DOHH2 (cell line): ENCODE data around the gene ZNF609.

ENCODE experiments used
- H3F3A ChIP-seq: fragments of 200-600 bp; sonication (generic), shearing (Covaris generic); 2 replicates; pipeline ENCODE4 v1.6.0; 2016; ENCODE audit warnings: antibody characterized with exemption, mild to moderate bottlenecking; ENCODE audit not compliant: control insufficient read depth, insufficient read depth
- H3K27ac ChIP-seq: fragments of 200-600 bp; sonication (generic); 2 replicates; pipeline ENCODE4 v1.5.1; 2014; ENCODE audit warnings: low read depth, mild to moderate bottlenecking, low read length, moderate library complexity
- H3K27me3 ChIP-seq: fragments of 200-600 bp; sonication (generic); 2 replicates; pipeline ENCODE4 v1.6.1; 2014; ENCODE audit warnings: mild to moderate bottlenecking, low read length, mixed read lengths; ENCODE audit not compliant: control insufficient read depth
- H3K36me3 ChIP-seq: fragments of 200-600 bp; sonication (generic); 2 replicates; pipeline ENCODE4 v1.6.1; 2014; ENCODE audit warnings: mild to moderate bottlenecking, low read length, moderate library complexity, mixed read lengths; ENCODE audit not compliant: control insufficient read depth
- H3K4me1 ChIP-seq: fragments of 200-600 bp; sonication (generic); 2 replicates; pipeline ENCODE4 v1.6.1; 2014; ENCODE audit warnings: mild to moderate bottlenecking, low read length, mixed read lengths; ENCODE audit not compliant: control insufficient read depth
- H3K4me2 ChIP-seq: fragments of 200-600 bp; sonication (generic); 2 replicates; pipeline ENCODE4 v1.6.0; 2014; ENCODE audit warnings: mild to moderate bottlenecking, low read length, moderate library complexity
- H3K4me3 ChIP-seq: fragments of 200-600 bp; sonication (generic); 2 replicates; pipeline ENCODE4 v1.5.1; 2014; ENCODE audit warnings: mild to moderate bottlenecking, low read length, mixed read lengths
- H3K79me2 ChIP-seq: fragments of 200-600 bp; sonication (generic); 2 replicates; pipeline ENCODE4 v1.6.1; 2014; ENCODE audit warnings: mild to moderate bottlenecking, low read length, mixed read lengths; ENCODE audit not compliant: control insufficient read depth
- H3K9me2 ChIP-seq: fragments of 200-600 bp; sonication (generic); replicated peaks from 2 replicates; pipeline ENCODE4 v1.6.1; 2014; ENCODE audit warnings: mild to moderate bottlenecking, low read length, mixed read lengths; ENCODE audit not compliant: control insufficient read depth
- H3K9me3 ChIP-seq: fragments of 200-600 bp; sonication (generic); 2 replicates; pipeline ENCODE4 v1.6.1; 2014; ENCODE audit warnings: antibody characterized with exemption, low read length, mixed read lengths; ENCODE audit not compliant: control insufficient read depth, insufficient read depth
- H4K20me1 ChIP-seq: fragments of 200-600 bp; sonication (generic); 2 replicates; pipeline ENCODE4 v1.6.0; 2014; ENCODE audit warnings: low read depth, mild to moderate bottlenecking, antibody characterized with exemption, low read length, moderate library complexity; ENCODE audit not compliant: control insufficient read depth, insufficient read depth
- CTCF ChIP-seq: fragments of 200-600 bp; sonication (generic); IDR thresholded peaks from one replicate; pipeline ENCODE4 v1.5.1; 2014; ENCODE audit warnings: antibody characterized with exemption, mild to moderate bottlenecking, low read depth, low read length; ENCODE audit not compliant: poor library complexity, severe bottlenecking
- EZH2phosphoT487 ChIP-seq: fragments of 200-600 bp; sonication (generic); IDR thresholded peaks from 2 replicates; pipeline ENCODE4 v1.6.1; 2017; ENCODE audit warnings: borderline replicate concordance, mild to moderate bottlenecking, antibody characterized with exemption, low read length, moderate library complexity, mixed read lengths

ZNF609 gene

GRCh38 chr15:64523240-64523639, 62.9 kb downstream of the ZNF609 start:
- H3K27me3 ChIP-seq: no peaks in the 10 kb centered on the region
- TF ChIP-seq CTCF (no peak), EZH2phosphoT487 (no peak)
- H3K36me3 ChIP-seq: 0 out of 2 replicates have a peak, but pooled peaks cover 2% of the 10 kb centered on the region
- H3K27ac ChIP-seq: no peak overlapping the region
- no peak overlapping the region for H3K4me3 ChIP-seq
- H4K20me1 ChIP-seq: 0 out of 2 replicates have a peak, but pooled peaks cover 7% of the 10 kb centered on the region
- no peak overlapping the region for H3K4me2 ChIP-seq
- H3K9me2 ChIP-seq: no peaks in the 10 kb centered on the region
- peaks cover 78% of the 10 kb centered on the region for H3K79me2 ChIP-seq
- H3K4me1 ChIP-seq: peaks cover 6% of the 10 kb centered on the region
- H3K9me3 ChIP-seq: no peaks in the 10 kb centered on the region
- H3F3A ChIP-seq: no peaks in the 10 kb centered on the region

GRCh38 chr15:64524778-64525177, 64.4 kb downstream of the ZNF609 start:
- no peaks in the 10 kb centered on the region for H3K9me2 ChIP-seq
- H3K27me3 ChIP-seq: no peaks in the 10 kb centered on the region
- TF ChIP-seq EZH2phosphoT487 (no peak), CTCF (no peak)
- peaks cover 86% of the 10 kb centered on the region for H3K79me2 ChIP-seq
- H3K4me2 ChIP-seq: no peak overlapping the region
- H4K20me1 ChIP-seq: 0 out of 2 replicates have a peak, but pooled peaks cover 7% of the 10 kb centered on the region
- H3K36me3 ChIP-seq: peaks cover 6% of the 10 kb centered on the region; the same call in 1 of the 2 replicates
- peaks cover 6% of the 10 kb centered on the region for H3K4me1 ChIP-seq
- no peak overlapping the region for H3K4me3 ChIP-seq
- H3K27ac ChIP-seq: no peak overlapping the region
- H3F3A ChIP-seq: no peaks in the 10 kb centered on the region
- H3K9me3 ChIP-seq: no peaks in the 10 kb centered on the region

GRCh38 chr15:64525828-64526530, 65.6 kb downstream of the ZNF609 start:
- no peak overlapping the region for H3K27ac ChIP-seq
- no peaks in the 10 kb centered on the region for H3K9me3 ChIP-seq

More at GRCh38 chr15:64525828-64526530, 65.6 kb downstream of the ZNF609 start:
- Histone ChIP-seq H3K9me2 (no peaks in the 10 kb centered on the region), H3K4me3 (no peak overlapping the region), H3K4me2 (no peak overlapping the region), H4K20me1 (0 out of 2 replicates have a peak, but pooled peaks cover 7% of the 10 kb centered on the region), H3K79me2 (peaks cover 80% of the 10 kb centered on the region), H3K4me1 (peaks cover 6% of the 10 kb centered on the region), H3K36me3 (peaks cover 5% of the 10 kb centered on the region; the same call in 1 of the 2 replicates), H3F3A (no peaks in the 10 kb centered on the region), H3K27me3 (no peaks in the 10 kb centered on the region)
- TF ChIP-seq EZH2phosphoT487 (no peak), CTCF (no peak)
